Activated naive CD8-positive, alpha-beta T cell (primary cell): ENCODE measurements around the gene GPR158.

Experiments used
- H3K27ac Mint-ChIP-seq: one replicate; pipeline ENCODE4 v1.8.0; 2021; ENCODE audit warnings: mixed read lengths
- H3K27me3 Mint-ChIP-seq: one replicate; pipeline ENCODE4 v1.8.0; 2021; ENCODE audit warnings: mixed read lengths
- H3K36me3 Mint-ChIP-seq: one replicate; pipeline ENCODE4 v1.8.0; 2021; ENCODE audit warnings: mixed read lengths
- H3K4me1 Mint-ChIP-seq: one replicate; pipeline ENCODE4 v1.8.0; 2021; ENCODE audit warnings: low read depth, mixed read lengths
- H3K4me3 Mint-ChIP-seq: one replicate; pipeline ENCODE4 v1.8.0; 2021; ENCODE audit warnings: mild to moderate bottlenecking, mixed read lengths
- H3K9me3 Mint-ChIP-seq: one replicate; pipeline ENCODE4 v1.8.0; 2021; ENCODE audit warnings: low read depth, mixed read lengths

Gene GPR158

DNA sequence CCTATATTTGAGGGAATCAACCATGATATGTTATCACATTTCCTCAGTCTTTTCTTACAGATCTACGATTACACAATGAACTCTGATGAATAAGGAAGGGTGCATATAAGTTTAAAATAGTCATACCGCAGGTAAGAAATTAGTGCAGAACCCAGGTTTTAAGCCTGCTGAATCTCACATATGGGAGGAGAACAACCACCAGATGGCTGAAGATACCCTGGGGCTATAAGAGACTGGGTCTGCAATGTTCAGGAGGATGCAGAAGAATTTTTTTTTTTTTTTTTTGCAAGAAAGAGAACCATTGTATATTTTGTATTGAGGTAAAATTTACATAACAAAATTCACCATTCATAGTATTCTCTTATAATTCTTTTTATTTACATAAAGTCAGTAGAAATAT lies 387.0 kb downstream of the GPR158 start:
- Mint-ChIP-seq H3K27ac (no peak overlapping the region), H3K36me3 (no peaks in the 10 kb centered on the region), H3K4me3 (no peak overlapping the region), H3K27me3 (no peaks in the 10 kb centered on the region), H3K4me1 (no peaks in the 10 kb centered on the region), H3K9me3 (no peaks in the 10 kb centered on the region)

DNA sequence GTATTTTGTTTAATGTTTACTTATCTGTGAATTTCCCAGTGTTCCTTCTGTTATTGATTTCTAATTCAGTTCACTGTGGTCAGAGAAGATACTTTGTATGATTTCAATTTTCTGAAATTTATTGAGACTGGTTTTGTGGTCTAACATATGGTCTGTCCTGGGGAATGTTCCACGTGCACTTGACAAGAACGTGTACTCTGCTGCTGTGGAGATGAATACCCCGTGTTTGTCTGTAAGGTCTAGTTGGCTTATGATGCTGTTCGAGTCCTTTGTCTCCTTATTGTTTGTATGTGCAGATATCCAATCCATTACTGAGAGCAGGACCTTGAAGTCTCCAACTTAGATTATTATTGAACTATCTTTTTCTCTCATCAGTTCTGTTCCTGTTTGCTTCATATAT lies 387.7 kb downstream of the GPR158 start:
- Mint-ChIP-seq H3K36me3 (no peaks in the 10 kb centered on the region), H3K27ac (no peak overlapping the region), H3K27me3 (no peaks in the 10 kb centered on the region), H3K9me3 (peaks cover 3% of the 10 kb centered on the region), H3K4me3 (no peak overlapping the region), H3K4me1 (no peaks in the 10 kb centered on the region)

DNA sequence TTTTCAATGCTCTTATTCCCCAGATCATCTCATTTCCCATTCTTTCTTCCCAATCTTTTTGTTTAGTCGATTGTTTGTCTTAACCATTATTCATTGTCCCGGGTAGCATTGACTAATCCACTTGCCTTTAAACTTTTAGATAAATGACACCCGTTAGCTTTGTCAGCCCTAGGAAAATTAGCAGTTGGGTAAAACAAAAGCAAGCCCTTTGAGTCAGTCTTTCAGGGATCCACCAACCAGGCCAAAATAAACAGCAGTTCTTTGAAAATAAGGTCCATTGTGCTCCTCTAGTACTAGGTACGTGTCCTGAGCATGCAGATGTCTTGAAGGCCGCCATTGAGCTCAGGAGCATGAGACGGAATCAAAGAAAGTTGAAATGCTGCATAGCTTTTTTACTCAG lies 389.6 kb downstream of the GPR158 start:
- Mint-ChIP-seq H3K27ac (no peak overlapping the region), H3K36me3 (no peaks in the 10 kb centered on the region), H3K4me3 (no peak overlapping the region), H3K27me3 (no peaks in the 10 kb centered on the region), H3K4me1 (no peaks in the 10 kb centered on the region), H3K9me3 (peaks cover 3% of the 10 kb centered on the region)

DNA sequence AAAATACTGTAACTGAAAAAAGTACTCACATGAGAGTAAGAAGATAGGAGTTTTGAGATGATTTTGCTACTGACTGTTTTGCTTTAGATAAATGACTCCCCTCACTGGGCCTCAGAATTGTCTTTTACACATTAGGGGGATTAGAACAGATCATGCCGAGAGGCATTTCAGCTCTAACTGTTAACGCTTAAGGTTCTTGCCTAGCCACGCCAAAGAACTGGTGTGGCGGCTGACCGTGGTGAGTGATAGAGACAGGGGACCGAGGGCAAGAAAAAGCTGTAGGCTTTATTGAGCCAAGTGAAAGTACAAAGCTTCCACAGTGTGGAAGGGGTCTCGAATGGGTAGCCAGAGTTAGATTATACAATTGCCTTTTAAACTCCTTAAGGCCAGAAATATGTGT lies 390.8 kb downstream of the GPR158 start:
- no peaks in the 10 kb centered on the region for H3K4me1 Mint-ChIP-seq
- H3K4me3 Mint-ChIP-seq: no peak overlapping the region
- H3K27ac Mint-ChIP-seq: no peak overlapping the region
- peaks cover 3% of the 10 kb centered on the region for H3K9me3 Mint-ChIP-seq
- no peaks in the 10 kb centered on the region for H3K27me3 Mint-ChIP-seq
- H3K36me3 Mint-ChIP-seq: no peaks in the 10 kb centered on the region

DNA sequence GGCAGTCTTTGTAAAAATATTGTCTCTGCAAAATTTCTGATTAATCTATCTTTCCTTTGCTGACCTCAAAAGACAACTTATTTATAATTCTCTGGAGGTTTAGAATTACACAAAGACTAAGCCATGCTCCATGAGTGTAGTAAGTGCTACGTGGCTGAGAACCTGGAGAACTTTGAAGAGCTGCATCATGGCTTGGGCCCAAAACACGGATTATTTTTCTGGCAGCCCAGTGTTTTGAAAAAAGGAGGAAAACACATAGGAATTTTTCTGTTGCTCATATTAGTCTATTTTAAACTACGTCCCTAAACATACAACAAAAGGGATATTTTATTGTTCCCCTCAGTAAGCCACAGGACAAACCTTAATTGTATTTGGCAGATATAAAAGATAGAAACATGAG lies 398.5 kb downstream of the GPR158 start:
- no peaks in the 10 kb centered on the region for H3K9me3 Mint-ChIP-seq
- H3K4me1 Mint-ChIP-seq: no peaks in the 10 kb centered on the region
- H3K4me3 Mint-ChIP-seq: no peak overlapping the region
- no peak overlapping the region for H3K27ac Mint-ChIP-seq
- no peaks in the 10 kb centered on the region for H3K36me3 Mint-ChIP-seq
- peaks cover 3% of the 10 kb centered on the region for H3K27me3 Mint-ChIP-seq

DNA sequence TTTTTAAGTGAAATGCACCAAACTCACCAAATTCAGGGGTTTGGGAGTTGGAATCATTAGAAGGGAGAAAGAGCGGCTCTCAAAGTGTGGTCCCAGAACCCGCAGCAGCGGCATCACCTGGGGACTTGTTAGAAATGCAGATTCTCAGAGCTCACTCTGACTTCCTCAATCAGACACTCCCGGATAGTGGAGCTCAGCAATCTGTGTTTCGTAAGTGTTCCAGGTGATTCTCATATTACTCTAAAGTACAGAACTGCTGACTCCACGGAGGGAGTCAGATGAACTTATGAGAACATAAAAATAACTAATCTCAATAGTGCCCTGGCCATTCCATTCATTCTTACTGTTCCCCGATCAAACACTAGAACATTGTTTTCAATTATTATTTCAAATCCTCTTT lies 400.5 kb downstream of the GPR158 start:
- H3K9me3 Mint-ChIP-seq: no peaks in the 10 kb centered on the region
- H3K4me1 Mint-ChIP-seq: no peaks in the 10 kb centered on the region
- H3K4me3 Mint-ChIP-seq: no peak overlapping the region
- no peaks in the 10 kb centered on the region for H3K36me3 Mint-ChIP-seq
- H3K27ac Mint-ChIP-seq: no peak overlapping the region
- H3K27me3 Mint-ChIP-seq: peaks cover 3% of the 10 kb centered on the region

DNA sequence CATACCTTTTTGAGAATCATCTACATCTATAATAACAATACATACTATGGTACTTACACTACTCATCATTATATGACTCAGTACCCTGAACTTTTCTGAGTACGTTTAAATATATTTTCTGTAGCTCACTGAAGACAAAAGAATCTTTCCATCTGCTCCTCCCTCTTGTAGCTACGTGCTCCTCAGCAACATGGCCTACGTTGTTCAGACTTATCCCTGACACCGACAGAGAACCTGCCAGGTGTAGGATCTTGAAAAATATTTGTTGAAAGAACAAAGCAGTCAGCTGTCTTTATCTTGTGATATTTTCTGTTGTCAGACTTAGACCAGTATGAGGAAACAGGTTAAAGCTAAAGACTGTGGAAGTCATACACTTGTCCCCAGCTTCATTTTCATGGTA lies 403.3 kb downstream of the GPR158 start:
- H3K9me3 Mint-ChIP-seq: no peaks in the 10 kb centered on the region
- no peaks in the 10 kb centered on the region for H3K36me3 Mint-ChIP-seq

DNA sequence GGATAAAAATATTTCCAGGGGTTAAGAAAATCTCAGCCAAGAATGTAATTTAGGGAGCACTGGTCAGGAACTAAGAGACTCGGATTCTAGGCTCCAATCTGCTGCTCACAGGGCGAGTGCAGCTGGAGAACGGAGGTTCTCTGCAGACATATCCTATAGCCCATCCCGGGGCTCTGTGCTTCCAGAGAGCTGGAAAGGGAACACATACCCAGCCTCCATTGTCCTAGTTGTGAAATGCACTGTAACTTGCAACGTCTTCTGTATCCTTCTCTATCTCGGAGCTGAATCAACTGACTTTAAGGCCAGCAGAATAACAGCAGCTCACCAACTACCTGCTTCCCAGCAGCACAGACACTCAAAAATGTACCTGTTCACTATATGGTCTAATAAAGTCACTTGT lies 408.2 kb downstream of the GPR158 start:
- Mint-ChIP-seq H3K4me1 (no peaks in the 10 kb centered on the region), H3K4me3 (no peak overlapping the region), H3K9me3 (peaks cover 10% of the 10 kb centered on the region), H3K27ac (no peak overlapping the region), H3K27me3 (no peaks in the 10 kb centered on the region), H3K36me3 (no peaks in the 10 kb centered on the region)

More for the DNA sequence above, 403.3 kb downstream of the GPR158 start:
- Mint-ChIP-seq H3K4me1 (no peaks in the 10 kb centered on the region), H3K27me3 (peaks cover 1% of the 10 kb centered on the region), H3K4me3 (no peak overlapping the region), H3K27ac (no peak overlapping the region)

DNA sequence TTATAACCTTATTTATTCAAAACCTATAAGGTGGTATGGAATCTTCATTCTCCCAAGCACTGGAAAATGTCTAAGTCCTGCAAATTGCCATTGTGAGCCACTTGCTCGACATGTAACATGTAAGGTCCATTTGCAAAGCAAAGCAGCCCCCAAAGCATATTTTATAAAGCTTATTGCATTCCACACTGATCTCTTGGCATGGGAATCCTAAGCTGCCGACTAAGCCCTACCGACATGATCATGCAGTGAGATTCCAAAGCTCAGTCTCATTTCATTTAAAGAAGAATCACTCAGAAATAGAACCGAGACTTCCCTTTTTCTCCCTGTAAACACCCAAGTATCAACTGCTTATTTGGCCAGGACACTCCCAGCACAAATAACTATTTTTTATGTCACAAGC lies 425.9 kb downstream of the GPR158 start:
- H3K4me3 Mint-ChIP-seq: no peak overlapping the region
- H3K27ac Mint-ChIP-seq: no peak overlapping the region
- H3K27me3 Mint-ChIP-seq: no peaks in the 10 kb centered on the region
- H3K9me3 Mint-ChIP-seq: no peaks in the 10 kb centered on the region
- H3K36me3 Mint-ChIP-seq: no peaks in the 10 kb centered on the region
- no peaks in the 10 kb centered on the region for H3K4me1 Mint-ChIP-seq

DNA sequence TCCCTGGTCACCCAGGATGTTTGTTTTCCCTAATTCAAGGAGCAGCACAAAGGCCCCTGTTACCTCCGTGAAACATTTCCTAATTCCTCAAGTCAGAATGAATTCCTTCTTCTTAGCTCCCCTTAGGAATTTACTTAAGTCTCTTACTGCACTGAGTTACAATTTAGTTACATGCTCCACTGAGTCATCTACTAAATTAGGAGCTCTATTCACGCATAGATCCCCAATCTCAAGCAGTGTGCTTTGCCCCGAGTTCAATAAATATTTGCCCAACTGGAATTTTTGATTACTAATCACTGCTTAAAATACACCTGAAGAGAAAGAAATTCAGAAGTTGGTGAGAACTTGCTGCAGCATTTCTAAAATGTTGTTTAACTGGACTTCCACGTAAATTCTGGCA lies 429.8 kb downstream of the GPR158 start:
- no peak overlapping the region for H3K4me3 Mint-ChIP-seq
- no peaks in the 10 kb centered on the region for H3K36me3 Mint-ChIP-seq
- no peak overlapping the region for H3K27ac Mint-ChIP-seq
- no peaks in the 10 kb centered on the region for H3K4me1 Mint-ChIP-seq
- H3K27me3 Mint-ChIP-seq: no peaks in the 10 kb centered on the region
- no peaks in the 10 kb centered on the region for H3K9me3 Mint-ChIP-seq

DNA sequence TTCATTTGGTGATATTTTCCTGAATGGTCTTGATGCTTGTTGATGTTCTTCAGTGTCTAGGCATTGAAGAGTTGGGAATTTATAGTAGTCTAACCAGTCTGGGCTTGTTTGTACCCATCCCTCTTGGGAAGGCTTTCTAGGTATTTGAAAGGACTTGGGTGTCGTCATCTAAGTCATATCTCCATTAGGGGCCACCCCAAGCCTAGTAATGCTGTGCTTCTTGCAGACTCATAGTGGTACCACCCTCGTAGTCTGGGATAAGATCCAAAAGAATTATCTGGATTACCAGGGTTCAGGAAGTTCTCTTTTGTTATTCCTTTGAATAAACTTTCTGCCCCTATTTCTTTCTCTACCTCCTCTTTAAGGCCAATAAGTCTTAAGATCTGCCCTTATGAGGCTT lies 439.9 kb downstream of the GPR158 start:
- no peaks in the 10 kb centered on the region for H3K27me3 Mint-ChIP-seq
- no peaks in the 10 kb centered on the region for H3K9me3 Mint-ChIP-seq
- no peaks in the 10 kb centered on the region for H3K4me1 Mint-ChIP-seq
- H3K4me3 Mint-ChIP-seq: no peak overlapping the region
- H3K36me3 Mint-ChIP-seq: no peaks in the 10 kb centered on the region
- H3K27ac Mint-ChIP-seq: no peak overlapping the region

DNA sequence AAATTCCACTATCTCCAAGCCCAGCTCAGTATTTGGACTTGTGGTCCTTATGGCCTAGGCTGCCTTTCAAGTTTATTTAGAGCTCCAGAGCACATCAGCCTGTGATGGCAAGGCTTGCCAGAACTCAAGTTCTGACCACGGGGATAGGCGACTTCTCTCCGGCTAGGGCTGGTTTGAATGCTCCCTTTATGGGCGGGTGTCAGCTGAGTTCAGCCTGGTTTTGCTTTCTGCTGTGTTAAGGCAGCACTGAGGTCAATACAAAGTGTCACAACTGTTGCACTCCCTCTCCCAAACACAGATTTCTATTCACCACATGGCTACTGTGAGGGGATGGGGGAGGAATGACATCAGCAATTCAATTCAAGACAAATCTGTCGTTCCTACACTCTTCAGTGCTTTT lies 441.1 kb downstream of the GPR158 start:
- no peaks in the 10 kb centered on the region for H3K4me1 Mint-ChIP-seq
- H3K36me3 Mint-ChIP-seq: no peaks in the 10 kb centered on the region
- no peak overlapping the region for H3K4me3 Mint-ChIP-seq
- H3K27me3 Mint-ChIP-seq: no peaks in the 10 kb centered on the region
- H3K27ac Mint-ChIP-seq: no peak overlapping the region
- H3K9me3 Mint-ChIP-seq: no peaks in the 10 kb centered on the region

DNA sequence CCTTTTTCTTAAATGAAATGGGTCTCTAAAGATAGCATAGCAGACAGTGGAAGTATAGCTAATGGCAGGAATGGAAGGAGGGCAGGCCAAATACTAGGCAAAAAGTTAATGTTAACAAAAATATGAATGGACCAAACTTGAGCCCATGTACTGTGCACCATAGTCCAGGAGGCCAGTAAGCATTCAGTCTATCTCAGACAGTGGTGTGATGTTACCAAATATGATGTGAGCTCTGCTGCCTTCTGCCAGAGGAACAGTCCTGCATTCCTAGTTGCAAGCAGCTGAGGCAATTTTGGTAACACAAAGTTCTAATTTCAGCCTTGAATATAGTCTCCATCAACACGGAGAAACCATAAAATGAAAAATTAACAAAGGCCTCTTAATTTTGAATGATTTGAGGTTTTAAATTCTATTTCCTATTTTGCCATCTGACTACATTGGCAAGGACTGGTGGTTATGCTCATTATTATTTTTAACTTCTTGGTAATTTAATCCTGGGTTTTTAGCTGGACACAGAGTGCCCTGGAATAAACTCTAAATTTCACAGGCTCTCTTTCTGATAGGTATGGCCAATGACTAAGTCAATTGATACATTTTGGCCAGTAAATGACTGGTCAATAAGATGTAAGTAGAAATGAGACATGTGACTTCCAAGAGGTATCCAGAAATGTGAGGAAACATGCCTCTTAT lies 442.2 kb downstream of the GPR158 start:
- Mint-ChIP-seq H3K4me1 (no peaks in the 10 kb centered on the region), H3K27ac (no peak overlapping the region), H3K4me3 (no peak overlapping the region), H3K9me3 (no peaks in the 10 kb centered on the region), H3K36me3 (no peaks in the 10 kb centered on the region), H3K27me3 (no peaks in the 10 kb centered on the region)

DNA sequence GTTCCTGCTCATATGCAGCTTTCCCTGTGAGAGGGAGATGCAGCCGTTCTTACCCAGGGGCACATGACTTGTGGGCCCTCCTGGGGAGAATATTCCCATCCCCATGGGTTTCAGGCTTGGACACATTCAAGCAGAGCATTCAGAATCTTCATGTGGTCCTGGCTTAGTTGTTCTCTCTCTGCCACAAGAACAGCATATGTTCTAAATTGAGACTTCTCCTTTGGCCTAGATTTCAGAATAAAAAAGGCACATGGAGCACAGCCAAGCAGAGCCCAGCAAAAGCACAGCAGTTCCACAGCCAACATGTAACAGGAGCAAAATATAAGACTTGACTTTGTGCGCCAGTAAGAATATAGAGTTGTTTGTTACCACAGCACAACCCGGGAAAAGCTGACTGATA lies 452.8 kb downstream of the GPR158 start:
- H3K9me3 Mint-ChIP-seq: no peaks in the 10 kb centered on the region
- H3K27me3 Mint-ChIP-seq: no peaks in the 10 kb centered on the region
- H3K27ac Mint-ChIP-seq: no peak overlapping the region
- no peaks in the 10 kb centered on the region for H3K4me1 Mint-ChIP-seq
- H3K4me3 Mint-ChIP-seq: no peak overlapping the region
- H3K36me3 Mint-ChIP-seq: no peaks in the 10 kb centered on the region

DNA sequence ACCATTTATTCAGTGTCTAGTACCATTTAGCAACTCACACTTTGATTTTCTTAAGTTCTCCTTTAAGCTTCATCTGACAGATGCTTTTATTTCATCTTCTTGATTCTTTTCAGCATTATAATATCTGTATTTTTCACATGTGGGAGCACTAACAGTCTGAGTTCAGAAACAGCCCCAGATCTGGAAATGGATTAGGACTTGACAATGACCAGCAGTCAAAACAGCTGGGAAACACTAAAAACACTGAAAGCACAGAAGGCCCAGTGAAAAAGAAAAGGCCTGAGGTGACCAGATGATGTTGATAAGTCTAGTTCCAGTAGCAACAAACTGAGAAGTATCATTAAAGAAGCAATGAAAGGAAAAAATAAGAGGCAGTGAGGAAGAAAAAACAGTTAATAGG lies 454.5 kb downstream of the GPR158 start:
- Mint-ChIP-seq H3K4me1 (no peaks in the 10 kb centered on the region), H3K27ac (no peak overlapping the region), H3K27me3 (no peaks in the 10 kb centered on the region), H3K36me3 (no peaks in the 10 kb centered on the region), H3K9me3 (no peaks in the 10 kb centered on the region), H3K4me3 (no peak overlapping the region)

DNA sequence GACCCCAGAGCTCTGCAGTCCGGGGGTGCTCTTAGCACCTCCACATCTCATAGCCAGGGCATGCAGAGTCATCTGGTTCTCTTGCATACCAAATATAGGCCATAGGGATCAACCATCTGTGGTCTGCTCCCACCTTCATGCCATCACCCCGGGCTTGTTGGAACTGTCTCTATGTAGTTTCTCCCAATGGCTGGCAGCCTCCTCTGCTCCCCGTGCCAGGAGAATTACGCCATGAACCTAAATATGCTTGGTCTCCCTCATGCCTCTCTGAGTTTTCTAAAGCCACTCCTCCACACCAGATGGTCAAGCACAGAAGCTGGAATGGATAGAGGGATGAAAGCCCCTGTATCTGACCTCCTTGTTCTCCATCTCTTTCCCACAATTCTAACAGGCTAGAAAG lies 456.7 kb downstream of the GPR158 start:
- Mint-ChIP-seq H3K36me3 (no peaks in the 10 kb centered on the region), H3K9me3 (no peaks in the 10 kb centered on the region), H3K27ac (no peak overlapping the region), H3K4me3 (no peak overlapping the region), H3K4me1 (no peaks in the 10 kb centered on the region), H3K27me3 (no peaks in the 10 kb centered on the region)
